NOMO-1 treated with dmso at 0.1 percent for 144 hours (cell line): ENCODE measurements around the gene TMEM52.

ENCODE experiments used
- DNase-seq: peaks from one replicate; lab custom pipeline; 2025; ENCODE audit not compliant: unreplicated experiment; lab: John Stamatoyannopoulos, UW

Gene TMEM52

DNA sequence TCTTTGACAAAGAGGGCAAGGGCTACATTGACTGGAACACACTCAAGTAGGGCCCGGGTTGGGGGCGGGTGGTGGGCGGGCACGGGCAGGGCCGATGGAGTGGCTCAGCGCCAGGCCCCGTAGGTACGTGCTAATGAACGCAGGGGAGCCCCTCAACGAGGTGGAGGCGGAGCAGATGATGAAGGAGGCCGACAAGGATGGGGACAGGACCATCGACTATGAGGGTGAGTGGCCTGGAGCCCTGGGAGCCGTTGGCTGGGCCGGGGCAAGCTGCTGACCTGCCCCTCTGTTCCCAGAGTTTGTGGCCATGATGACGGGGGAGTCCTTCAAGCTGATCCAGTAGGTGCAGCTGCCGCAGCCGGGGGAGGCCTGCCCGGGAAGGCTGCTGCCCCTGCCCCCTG, 2.2 kb downstream of the TMEM52 start:
- DNase-seq, result no peak

DNA sequence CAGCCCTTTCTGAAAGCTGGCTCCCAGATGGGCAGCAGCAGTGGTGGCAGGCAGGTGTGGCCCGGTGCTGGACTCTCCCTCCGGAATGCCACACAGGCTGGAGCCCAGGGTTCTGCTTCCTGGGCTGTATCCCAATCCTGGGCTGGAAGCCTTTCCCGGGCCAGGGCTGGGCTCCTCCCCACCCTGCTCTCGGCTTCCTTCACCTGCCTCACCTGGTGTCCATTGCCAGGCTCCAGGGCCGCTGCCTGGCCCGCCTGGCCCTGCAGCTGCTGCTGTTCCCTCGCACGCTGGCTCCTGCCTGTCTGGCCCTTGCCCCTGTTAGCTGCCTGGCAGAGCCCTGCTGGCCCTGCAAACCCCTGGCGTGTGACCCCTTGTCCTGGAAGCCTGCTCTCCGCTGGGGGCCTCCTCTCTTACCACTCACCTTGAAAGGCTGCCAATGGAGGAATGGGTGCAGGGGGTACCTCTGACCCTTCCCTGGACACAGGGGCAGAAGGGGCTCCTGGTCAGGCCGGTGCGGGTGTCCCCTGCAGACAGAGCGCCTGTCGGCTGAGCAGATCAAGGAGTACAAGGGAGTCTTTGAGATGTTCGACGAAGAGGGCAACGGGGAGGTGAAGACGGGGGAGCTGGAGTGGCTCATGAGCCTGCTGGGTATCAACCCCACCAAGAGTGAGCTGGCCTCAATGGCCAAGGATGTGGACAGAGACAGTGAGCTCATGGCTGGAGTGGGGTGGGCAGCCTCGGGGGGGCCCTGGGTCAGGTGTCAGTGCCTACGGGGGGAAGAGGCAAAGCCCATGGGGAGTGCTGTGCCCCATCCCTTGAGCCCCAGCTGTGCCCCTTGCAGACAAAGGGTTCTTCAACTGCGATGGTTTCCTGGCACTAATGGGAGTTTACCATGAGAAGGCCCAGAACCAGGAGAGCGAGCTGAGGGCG, 2.9 kb downstream of the TMEM52 start:
- no peak for DNase-seq

DNA sequence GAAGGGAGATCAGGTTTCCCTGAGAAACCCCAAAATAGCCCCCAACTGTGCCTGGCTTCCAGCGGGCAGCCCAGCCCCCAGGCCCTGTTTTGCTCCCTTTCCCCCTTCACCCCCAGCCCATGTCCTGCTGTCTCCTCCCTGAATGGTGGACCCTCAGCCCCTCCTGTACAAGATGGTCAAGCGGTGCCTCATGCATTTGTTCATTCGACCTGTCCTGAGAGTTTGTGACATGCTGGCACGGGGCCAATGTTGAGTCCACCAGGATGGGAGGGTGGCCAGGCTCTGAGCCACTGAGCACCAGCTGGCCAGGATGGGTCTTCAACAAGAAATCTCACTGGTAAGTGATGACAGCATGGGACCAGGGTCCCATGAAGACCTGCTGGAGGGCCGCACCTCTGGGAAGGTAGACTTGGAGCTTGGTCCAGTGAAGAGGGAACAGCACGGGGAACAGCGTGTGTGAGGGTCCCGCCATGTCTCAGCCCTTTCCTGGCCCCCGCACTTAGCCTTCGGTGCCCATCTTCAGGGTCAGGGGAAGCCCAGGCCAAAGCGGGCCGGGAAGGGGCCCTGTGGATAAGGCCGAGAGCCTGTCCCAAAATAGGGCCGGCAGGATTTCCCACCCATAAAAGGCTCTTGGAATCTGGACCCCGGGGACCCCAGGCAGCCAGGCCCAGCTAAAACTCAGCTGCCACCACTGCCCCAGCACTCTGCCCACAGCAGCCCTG, 3.9 kb downstream of the TMEM52 start, which contains the start of gene CALML6:
CALML6 (plus strand) TSS at position 290 of the 722 bp plus-strand sequence; CDS start at position 311, 21 bp downstream.
- DNase-seq, result no peak

DNA sequence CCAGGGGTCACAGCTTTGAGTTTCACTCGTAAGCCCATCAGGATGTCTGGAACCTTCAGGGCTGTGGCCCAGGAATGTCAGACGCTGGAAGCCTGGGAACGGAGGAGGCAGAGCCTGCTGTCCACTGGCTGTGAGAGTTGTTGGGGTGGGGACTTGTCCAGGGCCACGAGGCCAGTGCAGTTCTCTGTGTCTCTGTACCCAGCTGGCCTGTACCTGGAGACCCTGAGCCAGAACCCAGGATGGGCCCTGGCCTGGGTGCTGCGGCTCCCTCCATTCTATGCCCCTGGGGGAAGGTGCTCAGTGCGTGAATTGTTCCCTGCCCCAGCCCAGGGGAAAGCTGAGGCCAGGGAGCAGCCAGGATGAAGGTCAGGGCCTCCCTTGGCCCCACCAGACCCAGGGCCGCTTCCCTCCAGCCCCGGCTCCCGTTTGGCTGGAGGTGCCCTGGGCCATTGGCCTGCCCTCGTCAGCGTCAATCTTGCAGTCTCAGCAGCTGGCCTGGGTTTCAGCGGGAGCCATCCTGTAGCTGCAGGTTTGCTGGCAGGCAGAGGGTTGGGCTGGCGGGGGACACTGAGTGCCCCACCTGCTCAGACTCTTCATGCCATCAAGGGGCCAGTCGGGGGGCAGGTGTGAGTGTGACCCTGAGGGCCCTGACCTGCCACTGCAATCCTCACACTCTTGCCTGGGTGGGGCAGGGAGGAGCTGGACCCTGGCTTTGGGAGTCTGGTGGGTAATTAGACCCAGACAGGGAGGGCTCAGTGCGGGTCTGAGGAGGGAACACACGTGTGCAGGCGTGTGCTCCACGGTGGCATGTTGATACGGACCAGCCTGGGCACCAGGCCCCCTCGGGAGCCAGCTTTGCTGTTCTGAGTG, 4.7 kb downstream of the TMEM52 start:
- no peak for DNase-seq

DNA sequence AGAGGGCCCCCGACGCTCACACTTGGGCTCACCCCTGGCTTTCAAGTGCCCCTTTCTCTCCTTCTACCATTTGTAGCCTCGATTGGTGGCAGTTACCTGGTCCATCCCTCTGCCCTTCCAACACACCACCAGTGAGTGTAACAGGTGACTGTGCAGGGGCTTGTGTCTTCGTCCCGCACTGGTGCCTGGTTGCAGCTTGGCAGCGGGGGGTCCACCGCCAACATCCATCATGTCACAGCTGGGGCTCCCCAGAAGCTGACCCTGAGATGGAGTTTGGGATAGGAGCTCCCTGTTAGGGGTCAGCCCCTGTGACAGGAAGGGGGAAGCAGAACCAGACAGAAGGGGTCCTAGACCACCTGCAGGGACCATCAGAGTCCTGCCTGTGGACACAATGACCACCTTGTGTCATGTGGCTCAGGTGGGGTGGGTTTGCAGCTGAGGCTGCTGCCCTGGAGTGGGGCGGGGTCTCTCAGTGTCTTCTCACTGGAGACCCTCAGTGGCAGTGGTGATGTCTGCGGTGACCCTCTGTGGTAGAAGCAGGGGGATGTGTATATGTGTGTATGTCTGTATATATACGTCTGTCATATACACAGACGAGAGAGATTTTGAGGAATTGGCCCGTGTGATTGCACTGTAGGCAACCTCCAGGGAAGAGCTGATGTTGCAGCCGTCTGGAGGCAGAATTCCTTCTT, 7.6 kb downstream of the TMEM52 start:
- DNase-seq, result no peak

DNA sequence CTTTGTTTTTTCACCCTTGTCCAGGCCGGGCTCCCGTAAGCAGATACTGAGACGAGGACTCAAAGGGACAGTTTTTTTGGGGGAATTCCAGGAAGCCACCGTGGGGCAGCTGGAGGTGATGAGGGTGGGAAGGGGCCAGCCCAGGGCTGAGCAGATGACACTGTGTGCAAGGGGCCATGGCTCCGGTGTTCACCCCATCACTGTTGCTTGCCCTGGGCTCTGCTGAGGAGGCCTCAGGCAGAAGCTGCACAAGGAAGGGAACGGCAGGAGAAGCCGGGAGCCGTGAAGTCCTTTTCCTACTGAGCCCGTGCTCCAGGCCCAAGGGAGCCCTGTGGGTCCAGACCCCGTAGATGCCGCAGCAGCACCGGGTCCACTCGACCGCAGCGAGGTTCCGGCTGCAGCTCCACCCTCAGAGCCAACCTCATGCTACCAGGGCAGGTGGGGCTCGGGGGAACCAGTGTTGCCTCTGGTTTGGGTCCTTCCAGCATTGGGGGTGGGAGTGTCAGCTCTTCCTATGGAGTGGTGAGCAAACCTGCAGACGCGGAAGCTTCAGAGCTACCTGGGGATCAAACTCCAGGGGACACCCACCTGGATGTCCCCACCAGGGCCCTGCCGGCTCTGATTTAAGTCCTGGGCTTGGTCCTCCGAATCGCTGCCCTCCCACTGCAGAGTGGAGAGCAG, 8.3 kb downstream of the TMEM52 start:
- DNase-seq, result no peak

DNA sequence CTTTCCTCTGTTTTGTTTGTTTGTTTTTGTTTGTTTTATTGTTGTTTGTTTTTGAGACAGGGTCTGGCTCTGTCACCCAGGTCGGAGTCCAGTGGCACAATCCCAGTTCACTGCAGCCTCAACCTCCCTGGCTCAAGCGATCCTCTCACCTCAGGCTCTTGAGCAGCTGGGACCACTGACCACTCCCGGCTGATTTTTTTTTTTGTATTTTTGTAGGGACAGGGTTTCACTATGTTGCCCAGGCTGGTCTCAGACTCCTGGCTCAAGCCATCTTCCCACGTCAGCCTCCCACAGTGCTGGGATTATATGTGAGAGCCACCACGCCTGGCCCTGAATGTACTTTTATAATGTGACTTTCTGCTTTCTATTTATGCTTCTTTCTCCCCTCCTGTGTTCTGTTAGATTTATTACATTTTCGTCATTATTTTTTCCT, 9.0 kb downstream of the TMEM52 start:
- DNase-seq, result no peak

DNA sequence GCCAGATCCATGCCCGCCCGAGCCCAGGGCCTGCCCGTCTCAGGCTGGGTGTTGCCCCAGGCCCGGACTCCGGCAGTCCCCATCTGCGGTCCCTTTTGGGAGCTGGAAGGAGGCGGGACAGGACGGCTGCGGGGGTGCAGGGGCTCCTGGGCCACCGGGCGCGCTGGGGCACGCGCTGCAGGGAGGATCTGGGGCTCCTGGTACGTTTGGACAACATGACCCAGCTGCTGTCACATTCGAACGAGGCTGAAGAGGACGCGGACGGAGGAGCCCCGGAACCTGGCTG, 10.6 kb downstream of the TMEM52 start:
- no peak for DNase-seq

DNA sequence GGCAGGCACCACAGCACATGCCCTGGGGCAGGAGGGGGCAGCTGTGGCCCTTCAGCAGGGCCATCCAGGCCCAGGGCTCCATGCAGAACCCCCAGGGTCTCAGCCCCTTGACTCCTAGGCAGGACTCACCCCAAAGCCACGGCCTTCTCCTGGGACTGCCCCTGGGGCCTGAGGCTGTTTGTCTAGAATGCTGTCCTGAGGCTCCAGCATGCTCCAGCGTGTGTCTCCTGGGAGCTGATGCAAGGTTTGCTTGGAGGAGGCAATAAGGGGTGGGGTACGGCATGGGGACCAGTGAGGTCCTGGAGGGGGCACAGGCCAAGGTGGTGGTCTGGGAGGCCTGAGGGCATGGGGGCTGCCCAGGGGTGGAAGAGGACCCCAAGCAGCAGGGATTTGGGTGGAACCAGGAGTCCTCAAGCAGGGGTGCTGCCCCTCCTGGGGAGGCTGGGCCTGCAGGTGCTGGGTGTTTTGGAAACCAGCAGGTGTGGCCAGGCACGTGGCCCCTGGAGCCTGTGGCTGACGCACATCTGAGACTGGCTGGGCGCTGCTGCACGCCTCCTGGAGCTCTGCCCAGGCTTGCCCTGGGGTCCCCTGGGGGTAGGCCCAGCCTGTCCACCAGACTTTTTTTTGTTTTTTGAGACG, 11.9 kb downstream of the TMEM52 start:
- DNase-seq, result no peak

DNA sequence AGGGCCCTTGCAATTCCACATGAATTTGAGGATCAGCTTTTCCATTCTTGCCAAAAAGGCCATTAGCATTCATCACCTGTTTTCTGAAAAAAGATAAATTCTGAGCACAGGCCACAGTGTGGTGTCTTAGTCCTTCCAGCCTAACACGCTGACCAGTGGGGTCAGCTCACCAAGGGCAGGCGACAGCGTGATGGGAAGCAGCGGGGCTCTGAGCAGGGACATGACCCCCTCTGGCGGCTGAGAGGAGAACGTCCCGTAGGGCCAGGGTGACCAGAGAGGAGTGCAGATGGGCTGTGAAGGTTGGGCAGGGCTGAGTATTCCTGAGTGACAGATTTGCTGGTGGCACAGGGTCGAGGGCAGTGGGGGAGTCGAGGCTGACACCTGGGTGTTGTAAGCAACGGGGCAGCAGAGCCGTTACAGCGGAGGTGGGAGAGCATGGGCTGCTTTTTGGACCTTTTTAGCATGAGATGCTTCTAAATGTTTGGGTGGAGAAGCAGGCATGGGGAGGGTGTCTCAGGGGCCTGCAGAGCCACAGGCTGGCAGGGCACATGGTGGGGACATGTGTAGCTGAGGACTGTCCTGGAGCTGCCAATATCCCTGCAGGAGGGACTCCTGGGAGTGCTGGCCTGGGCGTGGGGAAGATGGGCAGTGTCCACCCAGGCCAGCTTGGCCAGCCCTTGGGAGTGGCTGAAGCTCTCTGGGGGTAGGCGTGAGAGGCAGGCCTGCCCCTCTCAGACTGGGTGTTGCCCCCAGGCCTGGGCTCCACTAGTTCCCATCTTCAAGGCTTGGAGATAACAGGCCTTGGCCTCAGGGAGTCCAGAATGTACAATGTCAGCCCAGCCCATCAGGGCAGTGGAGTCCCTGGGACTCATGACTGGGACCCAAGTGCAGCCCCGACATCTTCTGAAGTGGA, 12.6 kb downstream of the TMEM52 start:
- DNase-seq, result peak; percentile 68

DNA sequence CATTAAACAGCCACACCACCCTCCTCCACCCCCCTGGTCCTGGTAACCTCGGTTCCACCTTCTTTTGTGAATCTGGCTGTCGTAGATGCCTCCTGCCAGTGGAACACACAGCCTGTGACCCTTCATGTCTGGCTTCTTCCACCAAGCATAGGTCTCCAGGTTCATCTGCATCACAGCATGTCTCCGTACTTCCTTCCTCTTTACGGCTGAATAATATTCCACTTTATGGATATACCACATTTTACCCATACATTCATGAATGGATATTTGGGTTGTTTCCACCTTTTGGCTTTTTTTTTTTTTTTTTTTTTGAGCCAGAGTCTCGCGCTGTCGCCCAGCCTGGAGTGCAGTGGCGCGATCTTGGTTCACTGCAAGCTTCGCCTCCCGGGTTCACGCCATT, 15.9 kb downstream of the TMEM52 start:
- no peak for DNase-seq

DNA sequence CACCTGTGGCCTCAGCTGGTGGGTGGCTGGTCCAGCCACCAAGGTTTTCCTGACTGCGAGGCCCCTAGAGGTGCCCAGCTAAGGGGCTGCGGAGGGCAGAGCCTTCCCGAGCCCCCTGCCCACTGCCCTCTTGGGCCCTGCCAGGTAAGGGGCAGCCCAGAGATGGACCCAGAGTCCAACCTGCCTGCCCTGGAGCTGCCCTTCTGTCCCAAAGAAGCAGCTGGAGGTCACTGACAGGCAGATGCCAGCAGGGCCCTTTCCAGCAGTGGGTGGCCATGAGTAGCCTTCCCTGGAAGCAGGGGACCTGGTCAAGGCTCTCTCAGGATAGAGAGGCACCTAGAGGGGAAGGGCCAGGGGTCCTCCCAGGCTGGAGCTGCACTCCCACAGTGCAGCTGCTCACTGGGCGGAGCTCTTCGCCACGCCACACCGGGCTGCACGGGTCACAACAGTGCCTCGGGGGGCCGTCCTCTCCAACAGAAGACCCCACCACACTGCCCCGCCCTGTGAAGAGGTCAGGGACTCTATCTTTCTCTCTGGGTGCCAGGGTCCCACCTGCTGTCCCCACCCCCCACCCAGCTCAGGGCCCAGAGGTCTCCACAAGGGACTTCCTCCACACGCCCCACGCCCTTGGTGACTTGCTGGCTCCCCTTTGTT, 17.3 kb downstream of the TMEM52 start:
- DNase-seq, result no peak

DNA sequence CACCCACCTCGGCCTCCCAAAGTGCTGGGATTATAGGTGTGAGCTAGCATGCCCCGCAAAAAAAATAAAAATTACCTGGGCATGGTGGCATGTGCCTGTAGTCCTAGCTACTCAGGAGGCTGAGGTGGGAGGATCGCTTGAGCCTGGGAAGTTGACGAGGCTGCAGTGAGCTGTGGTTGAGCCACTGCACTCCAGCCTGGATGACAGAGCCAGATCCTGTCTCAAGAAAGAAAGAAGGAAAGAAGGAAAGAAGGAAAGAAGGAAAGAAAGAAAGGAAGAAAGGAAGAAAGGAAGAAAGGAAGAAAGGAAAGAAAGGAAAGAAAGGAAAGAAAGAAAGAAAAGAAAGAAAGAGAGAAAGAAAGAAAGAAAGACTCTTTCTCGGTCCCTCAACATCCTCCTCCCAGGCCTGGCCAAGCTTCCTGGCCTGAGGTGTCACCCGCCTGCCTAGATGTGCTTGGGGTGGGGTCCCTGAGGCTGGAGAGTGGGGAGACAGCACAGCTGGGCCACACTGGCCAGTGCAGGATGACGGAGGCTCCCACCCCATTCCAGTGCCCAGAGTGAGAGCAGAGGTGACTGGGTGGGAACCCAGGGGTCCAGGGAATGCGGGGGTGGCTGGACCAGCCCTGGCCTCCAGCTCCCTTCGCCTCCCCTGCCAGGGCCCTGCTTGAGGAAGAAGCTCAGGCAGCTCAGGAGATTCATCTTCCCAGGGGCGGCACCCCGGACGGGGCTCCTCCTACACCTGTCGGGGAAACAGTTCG, 18.0 kb downstream of the TMEM52 start:
- no peak for DNase-seq

DNA sequence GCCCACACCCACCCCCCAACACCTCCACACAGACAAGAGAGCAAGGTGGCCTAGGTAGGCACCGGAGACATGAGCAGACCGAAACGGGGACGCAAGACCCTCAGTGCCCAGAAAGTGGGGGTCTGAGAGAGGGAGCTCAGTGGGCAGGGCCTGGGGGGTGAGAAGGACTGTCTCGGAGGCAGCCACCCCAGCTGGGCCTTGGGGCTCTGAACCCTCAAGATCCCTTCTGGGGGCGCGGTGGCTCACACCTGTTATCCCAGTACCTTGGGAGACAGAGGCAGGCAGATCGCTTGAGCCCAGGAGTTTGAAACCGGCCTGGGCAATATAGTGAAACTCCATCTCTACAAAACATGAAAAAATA, 19.1 kb downstream of the TMEM52 start:
- no peak for DNase-seq

DNA sequence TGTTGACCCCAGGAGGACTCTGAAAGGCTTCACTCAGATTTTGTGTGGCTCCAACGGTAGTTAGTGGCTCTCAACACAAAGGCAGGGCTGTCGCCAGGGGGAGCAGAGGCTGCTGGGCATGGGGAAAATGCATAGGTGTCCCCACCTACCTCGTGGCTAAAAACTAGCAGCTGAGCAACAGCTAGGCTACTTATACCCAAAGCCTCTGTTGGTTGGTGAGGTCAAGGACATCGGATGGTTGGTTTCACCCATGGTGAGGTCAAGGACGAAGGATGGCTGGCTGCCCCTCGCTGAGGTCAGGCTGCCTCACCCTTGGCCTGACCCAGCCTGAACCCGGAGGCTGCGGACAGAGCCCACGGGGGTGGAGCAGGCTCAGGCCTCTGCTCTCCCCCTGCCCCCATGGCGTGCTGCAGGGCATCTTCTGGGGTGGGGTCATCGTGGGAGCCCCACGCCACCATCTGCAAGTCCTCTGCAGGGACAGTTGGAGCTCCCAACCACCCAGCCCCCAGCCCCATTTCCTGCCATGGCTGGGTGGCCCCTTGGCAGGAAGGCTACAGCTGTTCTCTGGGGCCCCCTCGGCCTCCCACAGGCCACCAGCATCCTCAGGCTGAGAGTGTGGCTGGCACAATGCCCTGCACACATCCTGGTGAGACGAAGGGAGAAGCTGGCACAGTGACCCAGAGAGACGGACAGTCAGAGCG, 19.7 kb downstream of the TMEM52 start:
- no peak for DNase-seq

DNA sequence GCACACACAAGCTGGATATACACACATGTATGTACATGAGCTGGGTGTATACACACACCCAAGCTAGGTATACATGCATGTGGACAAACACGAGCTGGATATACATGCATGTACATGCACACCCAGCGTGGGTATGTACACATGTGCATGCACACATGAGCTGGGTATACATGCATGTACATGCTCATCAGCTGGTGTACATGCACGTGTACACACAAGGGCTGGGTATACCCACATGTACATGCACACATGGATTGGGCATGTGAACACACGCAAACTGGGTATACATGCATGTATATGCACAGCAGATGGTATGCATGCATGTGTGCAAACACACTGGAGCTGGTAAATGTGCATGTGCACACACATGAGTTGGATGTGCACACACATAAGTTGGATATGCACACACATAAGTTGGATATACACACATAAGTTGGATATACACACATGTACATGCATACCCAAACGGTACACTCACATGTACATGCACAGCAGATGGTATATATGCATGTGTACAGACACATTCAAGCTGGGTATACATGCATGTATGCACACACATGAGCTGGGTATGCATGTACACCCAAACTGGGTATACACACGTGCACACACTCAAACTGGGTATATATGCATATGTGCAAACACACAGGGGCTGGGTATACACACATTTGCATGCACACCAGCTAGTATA, 20.7 kb downstream of the TMEM52 start:
- DNase-seq, result no peak
